Lower leg skin (tissue), 3 donors: ENCODE data around the gene MPRIP.

Experiments
- POLR2A ChIP-seq, 2 donors: fragments of 450-650 bp; IDR thresholded peaks; one replicate each; pipeline ENCODE4 v1.6.1; 2016 to 2017; ENCODE audit warnings: antibody characterized with exemption in 2 of 2, mild to moderate bottlenecking in 1 of 2, moderate library complexity in 1 of 2
- TF ChIP-seq, protein P1 (sequence below), 3 donors: fragments of 450-650 bp; IDR thresholded peaks; one replicate each; pipeline ENCODE4 v1.5.1; 2016; ENCODE audit warnings: antibody characterized with exemption in 3 of 3, mild to moderate bottlenecking in 3 of 3, moderate library complexity in 2 of 3

DNA sequence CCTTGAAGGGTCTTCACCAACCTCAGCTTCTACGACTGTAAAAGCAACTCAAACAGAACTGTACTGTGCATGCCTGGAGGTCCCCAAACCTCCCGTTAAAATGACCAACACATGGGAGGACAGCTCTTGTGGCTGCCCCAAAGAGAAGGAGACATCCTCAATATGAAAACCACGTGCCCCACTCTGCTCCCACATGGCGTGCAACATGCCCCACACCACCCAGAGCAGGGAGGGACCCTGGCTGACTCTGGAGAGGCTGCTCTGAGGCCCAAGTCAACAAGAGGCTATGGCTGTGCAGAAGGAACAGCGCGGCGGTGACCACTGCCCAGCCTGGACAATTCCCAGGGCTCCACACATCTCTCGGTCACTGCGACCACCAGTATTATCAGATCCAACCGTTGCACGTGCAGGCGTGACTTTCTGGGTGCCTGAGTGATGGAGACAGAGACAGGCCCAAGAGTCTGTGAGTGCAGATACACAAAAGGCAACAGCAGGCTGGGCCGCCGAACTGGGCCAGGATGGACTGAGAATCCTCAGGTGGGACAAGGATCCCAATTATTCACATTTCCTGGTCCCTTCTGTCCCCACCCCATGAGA, 162.5 kb downstream of the MPRIP start:
- TF ChIP-seq, protein P1, sequence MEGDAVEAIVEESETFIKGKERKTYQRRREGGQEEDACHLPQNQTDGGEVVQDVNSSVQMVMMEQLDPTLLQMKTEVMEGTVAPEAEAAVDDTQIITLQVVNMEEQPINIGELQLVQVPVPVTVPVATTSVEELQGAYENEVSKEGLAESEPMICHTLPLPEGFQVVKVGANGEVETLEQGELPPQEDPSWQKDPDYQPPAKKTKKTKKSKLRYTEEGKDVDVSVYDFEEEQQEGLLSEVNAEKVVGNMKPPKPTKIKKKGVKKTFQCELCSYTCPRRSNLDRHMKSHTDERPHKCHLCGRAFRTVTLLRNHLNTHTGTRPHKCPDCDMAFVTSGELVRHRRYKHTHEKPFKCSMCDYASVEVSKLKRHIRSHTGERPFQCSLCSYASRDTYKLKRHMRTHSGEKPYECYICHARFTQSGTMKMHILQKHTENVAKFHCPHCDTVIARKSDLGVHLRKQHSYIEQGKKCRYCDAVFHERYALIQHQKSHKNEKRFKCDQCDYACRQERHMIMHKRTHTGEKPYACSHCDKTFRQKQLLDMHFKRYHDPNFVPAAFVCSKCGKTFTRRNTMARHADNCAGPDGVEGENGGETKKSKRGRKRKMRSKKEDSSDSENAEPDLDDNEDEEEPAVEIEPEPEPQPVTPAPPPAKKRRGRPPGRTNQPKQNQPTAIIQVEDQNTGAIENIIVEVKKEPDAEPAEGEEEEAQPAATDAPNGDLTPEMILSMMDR (IDR thresholded peaks at IDR 0.05) = no peak
- TF ChIP-seq POLR2A (IDR thresholded peaks at IDR 0.05) = no peak
